ENCODE measurements around the gene FAM83B. TPM values are rescaled to one million over a fixed set of nuclear protein-coding genes. Genes with fewer than 3 reads are reported as not detected.

FAM83B gene
- total RNA-seq, 1 experiment from 2014 or later: 3.9 TPM

- ChIA-PET POLR2A (no interaction called here), CTCF (no interaction called here)
- Mint-ChIP-seq H3K36me3 (peaks cover 19% of the 10 kb centered on the region), H3K9me3 (peaks cover 26% of the 10 kb centered on the region), H3K4me3 (no peak overlapping the region), H3K27ac (no peak overlapping the region), H3K27me3 (ENCODE audit: low read depth) (peaks cover 4% of the 10 kb centered on the region; the same call in 1 of the 2 replicates), H3K4me1 (peaks cover 11% of the 10 kb centered on the region)
- no peak for TF ChIP-seq AFF4 (CRISPR knock-in tag; IDR thresholded peaks at IDR 0.05; ENCODE audit: borderline replicate concordance)
- TF ChIP-seq GABPB1 (CRISPR knock-in tag; IDR thresholded peaks at IDR 0.05): no peak
- no peak for TF ChIP-seq SP1 (CRISPR knock-in tag; conservative IDR thresholded peaks at IDR 0.05)
- no peak for TF ChIP-seq NFATC4 (CRISPR knock-in tag; IDR thresholded peaks at IDR 0.05)
- ATAC-seq (no peak), DNase-seq (ENCODE audit: low spot score) (no peak)
Observed at GRCh38 chr6:54800050-54800600, 46.4 kb upstream of the FAM83B start.

- peaks cover 13% of the 10 kb centered on the region for H3K36me3 Mint-ChIP-seq
- ChIA-PET POLR2A (no interaction called here), CTCF (no interaction called here)
- DNase-seq (ENCODE audit: low spot score) (no peak), ATAC-seq (no peak)
- TF ChIP-seq TCF7 (CRISPR knock-in tag; IDR thresholded peaks at IDR 0.05; ENCODE audit: low read depth): no peak
- H3K27me3 Mint-ChIP-seq (ENCODE audit: low read depth): peaks cover 3% of the 10 kb centered on the region; the same call in 1 of the 2 replicates
- peaks cover 15% of the 10 kb centered on the region for H3K9me3 Mint-ChIP-seq
- H3K27ac Mint-ChIP-seq: no peak overlapping the region
- H3K4me3 Mint-ChIP-seq: no peak overlapping the region
- H3K4me1 Mint-ChIP-seq: peaks cover 17% of the 10 kb centered on the region
Observed at GRCh38 chr6:54801244-54801643, 45.3 kb upstream of the FAM83B start.

- ATAC-seq: no peak
- CTCF ChIA-PET: no interaction called here
- H3K27ac Mint-ChIP-seq: no peak overlapping the region
Observed at GRCh38 chr6:54801669-54802068, 44.9 kb upstream of the FAM83B start.

GRCh38 chr6:54802775-54803634 lies 43.6 kb upstream of the FAM83B start:
- CTCF ChIA-PET: no interaction called here
- POLR2A ChIA-PET: no interaction called here
- Mint-ChIP-seq H3K4me1 (peaks cover 17% of the 10 kb centered on the region), H3K27ac (no peak overlapping the region), H3K27me3 (ENCODE audit: low read depth) (no peaks in the 10 kb centered on the region), H3K36me3 (peaks cover 4% of the 10 kb centered on the region), H3K9me3 (peaks cover 4% of the 10 kb centered on the region), H3K4me3 (no peak overlapping the region)
- no peak for DNase-seq (ENCODE audit: low spot score)
- peak; percentile 59 for ATAC-seq
- no peak for TF ChIP-seq CDX4 (CRISPR knock-in tag; IDR thresholded peaks at IDR 0.05; ENCODE audit: borderline replicate concordance)
- TF ChIP-seq ETV6 (CRISPR knock-in tag; IDR thresholded peaks at IDR 0.05): no peak
- no peak for TF ChIP-seq MAX (CRISPR knock-in tag; IDR thresholded peaks at IDR 0.05)
- no peak for TF ChIP-seq ZNF317 (CRISPR knock-in tag; IDR thresholded peaks at IDR 0.05; ENCODE audit: borderline replicate concordance, low read depth)
- no peak for TF ChIP-seq TCF7 (CRISPR knock-in tag; IDR thresholded peaks at IDR 0.05; ENCODE audit: low read depth)
- TF ChIP-seq USF2 (CRISPR knock-in tag; IDR thresholded peaks at IDR 0.05): no peak
- no peak for TF ChIP-seq STAT6 (CRISPR knock-in tag; conservative IDR thresholded peaks at IDR 0.05; ENCODE audit: low read depth)
- no peak for TF ChIP-seq ZNF512 (CRISPR knock-in tag; IDR thresholded peaks at IDR 0.05; ENCODE audit: borderline replicate concordance)
- TF ChIP-seq E2F5 (CRISPR knock-in tag; IDR thresholded peaks at IDR 0.05): no peak
- TF ChIP-seq SP1 (CRISPR knock-in tag; conservative IDR thresholded peaks at IDR 0.05): no peak

More at GRCh38 chr6:54801669-54802068, 44.9 kb upstream of the FAM83B start:
- Mint-ChIP-seq H3K27me3 (ENCODE audit: low read depth) (no peaks in the 10 kb centered on the region), H3K9me3 (peaks cover 11% of the 10 kb centered on the region), H3K4me3 (no peak overlapping the region), H3K36me3 (peaks cover 9% of the 10 kb centered on the region), H3K4me1 (peaks cover 17% of the 10 kb centered on the region)
- TF ChIP-seq FOXK1 (CRISPR knock-in tag; IDR thresholded peaks at IDR 0.05): no peak
- no peak for DNase-seq (ENCODE audit: low spot score)
- POLR2A ChIA-PET: no interaction called here
